Uterus (tissue), 4 donors: Measurements from ENCODE around the gene ERICH2. TPM values are rescaled to one million over a fixed set of nuclear protein-coding genes. Genes with fewer than 3 reads are reported as not detected.

Source experiments
- DNase-seq, 2 donors: peaks; one replicate each; pipeline ENCODE4 v3.0.0-alpha.2; 2019 to 2020
- H3K27ac ChIP-seq, 2 donors: fragments of 200-600 bp; sonication (generic); 1 replicate in 1 of 2; 2 replicates in 1 of 2; pipeline ENCODE4 v1.5.1; 2016 to 2018
- H3K27me3 ChIP-seq, 2 donors: fragments of 200-600 bp; sonication (generic); one replicate each; pipeline ENCODE4 v1.5.1; 2018 to 2019; ENCODE audit warnings: control low read depth in 1 of 2
- H3K36me3 ChIP-seq, 2 donors: fragments of 200-600 bp; sonication (generic); one replicate each; pipeline ENCODE4 v1.5.1; 2019; ENCODE audit warnings: control low read depth in 1 of 2
- H3K4me1 ChIP-seq, 2 donors: fragments of 200-600 bp; sonication (generic); one replicate each; pipeline ENCODE4 v1.5.1; 2018 to 2019; ENCODE audit warnings: control low read depth in 1 of 2
- H3K4me3 ChIP-seq, 2 donors: fragments of 200-600 bp; sonication (generic); 1 replicate in 1 of 2; 2 replicates in 1 of 2; pipeline ENCODE4 v1.5.1; 2018 to 2019; ENCODE audit warnings: mild to moderate bottlenecking in 1 of 2
- H3K9me3 ChIP-seq, 2 donors: fragments of 200-600 bp; sonication (generic); one replicate each; pipeline ENCODE4 v1.5.1; 2019; ENCODE audit warnings: control low read depth in 1 of 2
- POLR2A ChIP-seq, 2 donors: fragments of 450-650 bp; IDR thresholded peaks; one replicate each; pipeline ENCODE4 v1.6.1; 2016; ENCODE audit warnings: antibody characterized with exemption in 2 of 2, mild to moderate bottlenecking in 1 of 2, moderate library complexity in 1 of 2
- intact Hi-C: fragments of 100-400 bp; cut with DNase I; formaldehyde crosslinking; loops from one replicate; pipeline ENCODE4 v1.15.1; 2023; ENCODE audit warnings: low total_unique reads
- total RNA-seq, 4 donors: library from RNA; depleted of rRNA in 3 of 4; stranded (reverse); fragments of >200 nt in 3 of 4; gene quantifications; one replicate each; pipeline versions ENCODE4 v1.1.0 to v1.2.4, GENCODE V29; 2014 to 2023
- TF ChIP-seq, protein P1 (sequence below), 4 experiments: fragments of 200-600 bp in 2 of 4; fragments of 450-650 bp in 2 of 4; sonication (generic) in 2 of 4; IDR thresholded peaks; one replicate each; pipeline ENCODE4 v1.5.1; 2016 to 2019; ENCODE audit warnings: antibody characterized with exemption in 4 of 4, mild to moderate bottlenecking in 2 of 4, moderate library complexity in 1 of 4
- donor health status: DM: yes; HTN: yes; CAD: no.

Gene ERICH2, protein sequence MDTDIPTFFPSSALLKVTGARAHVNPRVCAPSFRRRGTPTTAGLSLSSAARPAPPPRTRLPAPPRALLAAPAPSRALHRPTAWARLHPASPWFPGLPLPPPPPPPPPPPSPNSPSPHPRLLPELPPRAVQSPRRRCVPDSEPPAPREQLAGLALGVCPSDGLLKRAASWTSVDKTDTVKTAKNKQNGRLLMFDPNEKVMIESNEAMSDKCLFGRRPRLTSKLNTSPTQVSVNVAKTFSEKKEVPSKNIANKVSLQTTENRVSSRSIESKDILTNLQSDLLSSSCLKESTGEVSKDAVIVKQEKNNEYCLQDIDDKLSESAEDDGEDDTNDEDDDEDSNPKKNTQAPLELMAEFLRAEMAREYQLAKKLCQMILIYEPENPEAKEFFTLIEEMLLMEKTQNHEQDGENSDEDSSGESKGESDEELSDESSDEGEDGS
- 1 to 10 TPM in 1 of 4 donors, not detected in 3; 2.2 TPM for total RNA-seq

DNA sequence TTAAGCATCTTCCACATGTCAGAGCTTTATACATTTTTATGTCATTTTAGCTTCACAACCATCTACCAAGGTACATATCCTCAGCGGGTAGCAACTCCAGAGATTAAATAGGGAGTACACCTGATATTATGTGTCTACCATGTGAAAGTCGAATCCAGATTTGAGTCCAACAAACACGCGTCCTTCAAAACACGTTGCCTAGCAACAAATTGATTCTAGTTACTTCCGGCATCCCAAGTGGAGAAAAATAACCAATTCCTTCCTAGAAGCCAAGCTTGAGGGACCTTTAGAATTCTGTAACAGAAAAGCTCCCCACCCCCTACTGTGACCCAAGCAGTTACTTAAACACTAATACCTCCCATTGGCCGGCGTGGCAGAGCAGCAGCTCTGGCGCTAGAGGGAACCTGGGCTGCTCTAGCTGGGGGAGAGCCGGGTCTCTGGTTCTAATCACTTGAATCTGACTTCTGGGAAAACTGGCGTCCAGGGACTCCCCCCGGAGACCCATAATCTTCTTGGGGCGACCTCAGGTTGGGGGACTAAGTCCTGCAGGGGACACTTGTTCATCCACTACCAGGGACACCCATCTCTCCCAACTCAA is at the start of gene ERICH2:
TSS of gene ERICH2 (plus strand) at position 371 of the 598 bp plus-strand sequence. CDS start 304 bp downstream, outside the sequence.
- TF ChIP-seq, protein P1, sequence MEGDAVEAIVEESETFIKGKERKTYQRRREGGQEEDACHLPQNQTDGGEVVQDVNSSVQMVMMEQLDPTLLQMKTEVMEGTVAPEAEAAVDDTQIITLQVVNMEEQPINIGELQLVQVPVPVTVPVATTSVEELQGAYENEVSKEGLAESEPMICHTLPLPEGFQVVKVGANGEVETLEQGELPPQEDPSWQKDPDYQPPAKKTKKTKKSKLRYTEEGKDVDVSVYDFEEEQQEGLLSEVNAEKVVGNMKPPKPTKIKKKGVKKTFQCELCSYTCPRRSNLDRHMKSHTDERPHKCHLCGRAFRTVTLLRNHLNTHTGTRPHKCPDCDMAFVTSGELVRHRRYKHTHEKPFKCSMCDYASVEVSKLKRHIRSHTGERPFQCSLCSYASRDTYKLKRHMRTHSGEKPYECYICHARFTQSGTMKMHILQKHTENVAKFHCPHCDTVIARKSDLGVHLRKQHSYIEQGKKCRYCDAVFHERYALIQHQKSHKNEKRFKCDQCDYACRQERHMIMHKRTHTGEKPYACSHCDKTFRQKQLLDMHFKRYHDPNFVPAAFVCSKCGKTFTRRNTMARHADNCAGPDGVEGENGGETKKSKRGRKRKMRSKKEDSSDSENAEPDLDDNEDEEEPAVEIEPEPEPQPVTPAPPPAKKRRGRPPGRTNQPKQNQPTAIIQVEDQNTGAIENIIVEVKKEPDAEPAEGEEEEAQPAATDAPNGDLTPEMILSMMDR (IDR thresholded peaks at IDR 0.05): peak in 1 of 4 experiments; percentile 36
- TF ChIP-seq POLR2A (IDR thresholded peaks at IDR 0.05): no peak
- H3K9me3 ChIP-seq: no peaks in the 10 kb centered on the region
- peaks cover 0 to 4% of the 10 kb centered on the region in 2 donors for H3K4me1 ChIP-seq
- H3K27me3 ChIP-seq: no peaks in the 10 kb centered on the region
- peak within 1 kb of the TSS; percentile 71 to 81 for H3K27ac ChIP-seq
- no peaks in the 10 kb centered on the region for H3K36me3 ChIP-seq
- intact Hi-C loops: no loop called here
- DNase-seq: peak; percentile 47 to 55
- peak within 1 kb of the TSS; percentile 55 to 64 for H3K4me3 ChIP-seq

DNA sequence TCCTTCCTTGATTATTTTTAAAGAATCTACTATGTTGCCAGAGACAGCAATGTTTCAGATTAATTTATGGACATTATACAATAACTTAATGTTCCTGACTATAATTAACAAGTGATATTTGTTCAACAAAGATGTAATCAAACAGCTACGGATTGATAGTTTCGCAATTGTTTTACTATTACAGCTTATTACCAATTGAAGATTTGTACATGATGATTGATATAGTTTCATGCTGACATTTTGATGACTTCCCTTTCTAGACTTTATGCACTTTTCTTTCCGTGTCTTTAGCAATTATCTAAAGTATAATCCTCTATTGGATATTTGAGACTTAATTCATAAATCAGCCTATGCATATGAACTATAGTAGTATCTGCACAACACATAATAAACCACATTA is 48.5 kb upstream of the ERICH2 start:
- peaks cover 0 to 29% of the 10 kb centered on the region in 2 donors for H3K27me3 ChIP-seq
- intact Hi-C loops: no loop called here

DNA sequence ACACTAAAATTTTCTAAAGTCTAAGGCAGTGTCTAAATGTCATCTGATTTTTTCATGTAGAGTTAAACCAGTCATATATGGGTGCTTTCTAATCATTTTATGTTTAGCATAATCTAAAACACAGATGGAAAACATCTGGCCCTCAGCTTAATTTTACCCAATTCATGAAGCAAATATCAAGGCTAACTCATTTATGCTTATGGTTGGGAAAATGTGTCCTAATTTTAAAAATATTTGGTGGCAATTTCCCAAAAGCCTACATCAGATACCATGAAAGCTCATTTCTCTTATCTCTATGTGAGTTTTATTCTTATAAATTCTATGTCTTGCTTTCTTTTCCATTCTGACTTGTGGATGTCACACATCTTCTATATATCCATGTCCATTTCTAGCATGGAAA is 47.9 kb upstream of the ERICH2 start:
- H3K4me3 ChIP-seq: no peak overlapping the region
- TF ChIP-seq POLR2A (IDR thresholded peaks at IDR 0.05): no peak
- TF ChIP-seq, protein P1 (IDR thresholded peaks at IDR 0.05): no peak
- no peak for DNase-seq

More for the DNA sequence above, 48.5 kb upstream of the ERICH2 start:
- H3K4me1 ChIP-seq: peaks cover 0 to 8% of the 10 kb centered on the region in 2 donors
- no peak overlapping the region for H3K27ac ChIP-seq
- H3K9me3 ChIP-seq: no peaks in the 10 kb centered on the region
- TF ChIP-seq, protein P1 (IDR thresholded peaks at IDR 0.05): no peak
- DNase-seq: no peak
- H3K36me3 ChIP-seq: no peaks in the 10 kb centered on the region
- no peak overlapping the region for H3K4me3 ChIP-seq

DNA sequence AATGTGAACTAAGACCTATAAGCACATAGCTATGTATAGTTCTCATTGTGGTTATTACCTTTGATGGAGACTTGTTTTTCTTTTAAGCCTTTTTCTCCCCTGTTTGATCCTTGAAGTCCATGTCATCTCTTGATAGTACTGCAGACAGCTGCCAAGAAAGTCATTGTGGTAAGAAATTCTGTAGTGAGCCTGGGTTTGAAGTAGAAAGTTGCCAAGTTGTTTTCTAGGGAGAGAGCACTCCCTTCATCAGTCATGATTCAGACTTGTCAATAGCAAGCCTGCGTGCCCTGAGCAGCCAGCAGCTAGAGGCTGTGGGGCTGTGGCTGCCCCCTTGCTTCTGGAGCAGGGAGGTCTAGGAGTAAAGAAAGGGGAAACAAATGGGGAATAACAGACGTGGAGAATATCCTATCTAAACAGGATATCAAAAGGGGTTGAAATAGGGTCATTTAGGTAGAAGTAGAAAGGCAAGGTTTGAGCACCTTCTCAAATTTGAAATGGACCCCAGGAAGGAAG is 46.7 kb upstream of the ERICH2 start:
- Histone ChIP-seq H3K9me3 (no peaks in the 10 kb centered on the region), H3K4me3 (no peak overlapping the region), H3K27ac (no peak overlapping the region), H3K36me3 (no peaks in the 10 kb centered on the region), H3K27me3 (peaks cover 0 to 22% of the 10 kb centered on the region in 2 donors), H3K4me1 (no peaks in the 10 kb centered on the region)
- intact Hi-C loops: no loop called here
- TF ChIP-seq, protein P1 (IDR thresholded peaks at IDR 0.05): no peak
- no peak for TF ChIP-seq POLR2A (IDR thresholded peaks at IDR 0.05)
- no peak for DNase-seq

More for the DNA sequence above, 47.9 kb upstream of the ERICH2 start:
- intact Hi-C loops: no loop called here
- Histone ChIP-seq H3K9me3 (no peaks in the 10 kb centered on the region), H3K4me1 (peaks cover 0 to 1% of the 10 kb centered on the region in 2 donors), H3K36me3 (no peaks in the 10 kb centered on the region), H3K27me3 (peaks cover 0 to 26% of the 10 kb centered on the region in 2 donors), H3K27ac (no peak overlapping the region)
